GM19328 (cell line): ENCODE data around the gene PUS1.

ENCODE experiments used
- ATAC-seq: cut with Tn5 transposase; IDR thresholded peaks from one replicate; pipeline ENCODE4 v1.9.1; 2021; ENCODE audit warnings: mild to moderate bottlenecking, moderate library complexity; ENCODE audit not compliant: unreplicated experiment

PUS1 gene

DNA sequence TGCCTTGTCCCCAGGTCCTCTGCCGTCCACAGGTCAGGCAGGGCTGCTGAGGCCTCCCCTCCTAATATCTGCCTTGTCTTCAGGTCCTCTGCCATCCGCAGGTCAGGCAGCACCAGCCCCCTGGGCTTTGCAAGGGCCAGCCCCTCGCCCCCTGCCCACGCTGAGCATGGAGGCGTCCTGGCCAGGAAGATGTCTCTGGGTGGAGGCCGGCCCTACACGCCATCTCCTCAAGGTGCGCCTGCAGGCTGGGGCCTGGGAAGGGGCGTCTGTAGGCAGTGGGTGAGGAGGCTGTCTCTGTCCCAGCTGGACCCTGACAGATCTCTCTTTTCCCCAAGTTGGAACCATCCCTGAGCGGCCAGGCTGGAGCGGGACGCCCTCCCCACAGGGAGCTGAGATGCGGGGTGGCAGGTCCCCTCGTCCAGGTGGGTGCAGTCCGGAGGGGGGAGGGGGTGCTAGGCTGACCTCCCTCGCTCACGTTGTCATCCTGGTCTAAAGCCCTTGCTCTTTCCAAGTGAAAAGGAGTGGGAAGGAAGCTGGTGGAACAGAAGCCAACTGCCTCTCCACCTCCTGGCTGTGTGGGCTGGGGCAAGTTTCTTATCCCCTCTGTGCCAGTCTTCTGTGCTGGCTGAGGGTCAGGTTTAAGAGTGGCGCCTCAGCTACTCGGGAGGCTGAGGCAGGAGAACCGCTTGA lies 13.9 kb upstream of the PUS1 start:
- ATAC-seq = no peak

GRCh38 chr12:131915823-131916222 lies 13.3 kb upstream of the PUS1 start:
- ATAC-seq = no peak

DNA sequence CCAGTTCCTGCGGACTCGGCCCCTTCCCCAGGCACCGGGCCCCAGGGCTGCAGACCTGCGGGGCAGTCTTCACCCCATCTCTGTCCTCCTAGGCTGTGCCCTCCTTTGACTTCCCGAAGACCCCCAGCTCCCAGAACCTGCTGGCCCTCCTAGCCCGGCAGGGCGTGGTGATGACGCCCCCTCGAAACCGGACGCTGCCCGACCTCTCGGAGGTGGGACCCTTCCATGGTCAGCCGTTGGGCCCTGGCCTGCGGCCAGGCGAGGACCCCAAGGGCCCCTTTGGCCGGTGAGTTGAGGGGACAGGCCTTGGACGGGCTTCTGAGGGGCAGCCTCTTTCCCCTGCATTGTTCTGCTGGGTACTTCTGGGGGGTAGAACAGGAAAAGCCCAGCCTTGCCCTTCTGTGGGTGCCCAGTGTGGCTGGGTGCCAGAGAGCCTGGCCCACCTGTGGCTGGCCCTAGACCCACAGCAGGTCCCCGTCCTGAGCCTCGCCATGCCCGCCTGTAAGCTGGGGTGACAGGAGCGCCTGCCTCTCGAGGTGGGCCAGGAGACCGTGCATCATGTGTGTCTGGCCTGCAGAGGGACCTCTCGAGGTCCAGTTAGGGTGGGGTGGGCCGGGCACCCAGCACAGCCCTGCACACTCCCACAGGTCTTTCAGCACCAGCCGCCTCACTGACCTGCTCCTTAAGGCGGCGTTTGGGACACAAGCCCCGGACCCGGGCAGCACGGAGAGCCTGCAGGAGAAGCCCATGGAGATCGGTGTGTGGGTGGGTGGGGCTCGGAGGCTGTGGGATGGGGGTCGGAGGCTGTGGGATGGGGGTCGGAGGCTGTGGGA lies 12.6 kb upstream of the PUS1 start:
- ATAC-seq = no peak

- ATAC-seq = no peak
These were observed 11.9 kb upstream of the PUS1 start for GRCh38 chr12:131917139-131917710.

GRCh38 chr12:131917711-131918306 lies 11.3 kb upstream of the PUS1 start:
- ATAC-seq = no peak

- no peak for ATAC-seq
These were observed 10.6 kb upstream of the PUS1 start for GRCh38 chr12:131918311-131919050.

GRCh38 chr12:131919051-131919347 lies 10.1 kb upstream of the PUS1 start:
- ATAC-seq = no peak

DNA sequence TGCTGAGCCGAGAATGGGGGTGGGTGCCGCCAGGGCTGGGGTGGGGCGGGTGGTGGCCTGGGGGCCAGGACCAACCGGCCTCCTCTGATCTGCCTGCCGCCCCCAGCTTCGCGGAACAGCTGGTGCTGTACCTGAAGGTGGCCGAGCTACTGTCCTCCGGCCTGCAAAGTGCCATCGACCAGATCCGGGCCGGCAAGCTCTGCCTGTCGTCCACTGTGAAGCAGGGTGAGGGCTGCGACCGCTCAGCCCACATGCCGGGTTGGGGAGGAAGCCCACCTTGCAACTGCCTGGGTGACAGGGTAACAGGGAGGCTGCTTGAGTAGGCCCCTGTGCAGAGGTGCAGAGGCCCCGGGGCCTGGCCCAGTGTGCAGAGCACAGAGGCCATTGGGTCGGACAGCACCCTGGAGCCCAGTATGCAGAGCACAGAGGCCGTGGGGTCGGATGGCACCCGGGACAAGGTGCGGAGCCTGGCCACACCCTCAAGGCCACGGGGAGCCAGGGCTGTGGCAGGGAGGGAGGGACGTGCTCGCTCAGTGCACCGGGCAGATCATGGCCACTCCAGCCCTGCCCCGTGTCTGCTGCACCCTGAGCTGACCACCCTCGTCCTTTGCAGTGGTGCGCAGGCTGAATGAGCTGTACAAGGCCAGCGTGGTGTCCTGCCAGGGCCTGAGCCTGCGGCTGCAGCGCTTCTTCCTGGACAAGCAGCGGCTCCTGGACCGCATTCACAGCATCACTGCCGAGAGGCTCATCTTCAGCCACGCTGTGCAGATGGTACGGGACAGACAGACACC lies 9.5 kb upstream of the PUS1 start:
- ATAC-seq = no peak

GRCh38 chr12:131920157-131920508 lies 8.9 kb upstream of the PUS1 start:
- no peak for ATAC-seq

DNA sequence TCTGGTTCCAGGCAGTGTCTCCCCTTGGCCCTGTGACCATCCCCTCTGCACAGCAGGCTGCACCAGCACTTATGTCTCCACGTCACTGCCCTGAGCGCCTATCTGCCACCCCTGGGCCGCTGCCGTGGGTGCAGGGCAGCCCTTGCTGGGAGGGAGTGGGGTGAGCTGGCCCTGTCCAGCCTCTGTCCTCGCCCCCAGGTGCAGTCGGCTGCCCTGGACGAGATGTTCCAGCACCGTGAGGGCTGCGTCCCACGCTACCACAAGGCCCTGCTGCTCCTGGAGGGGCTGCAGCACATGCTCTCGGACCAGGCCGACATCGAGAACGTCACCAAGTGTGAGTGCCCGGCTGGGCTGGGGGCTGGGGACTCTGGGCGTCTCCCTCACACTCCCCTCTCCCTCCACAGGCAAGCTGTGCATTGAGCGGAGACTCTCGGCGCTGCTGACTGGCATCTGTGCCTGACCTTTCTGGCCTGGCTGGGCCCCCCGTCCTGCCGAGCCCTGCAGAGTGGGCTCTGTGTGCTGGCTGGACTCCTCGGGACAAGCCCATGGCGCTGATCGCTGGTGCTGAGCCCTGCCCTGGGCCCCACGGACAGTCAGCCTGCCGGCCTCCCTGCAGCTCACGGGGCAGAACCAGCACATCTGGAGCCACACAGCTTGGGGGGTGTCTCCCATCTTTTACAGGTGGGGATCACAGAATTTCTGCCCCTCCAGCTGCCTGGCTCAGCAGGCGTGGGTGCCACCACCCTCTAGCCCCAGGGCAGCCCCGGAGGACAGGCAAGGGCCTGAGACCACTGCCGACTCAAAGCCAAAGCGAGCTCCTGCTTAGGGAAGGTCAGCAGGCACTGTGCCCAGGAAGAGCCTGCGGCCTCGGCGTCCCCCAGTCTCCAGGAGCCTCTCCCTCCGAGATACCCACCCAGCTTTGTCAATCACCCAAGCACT lies 7.9 kb upstream of the PUS1 start:
- no peak for ATAC-seq

DNA sequence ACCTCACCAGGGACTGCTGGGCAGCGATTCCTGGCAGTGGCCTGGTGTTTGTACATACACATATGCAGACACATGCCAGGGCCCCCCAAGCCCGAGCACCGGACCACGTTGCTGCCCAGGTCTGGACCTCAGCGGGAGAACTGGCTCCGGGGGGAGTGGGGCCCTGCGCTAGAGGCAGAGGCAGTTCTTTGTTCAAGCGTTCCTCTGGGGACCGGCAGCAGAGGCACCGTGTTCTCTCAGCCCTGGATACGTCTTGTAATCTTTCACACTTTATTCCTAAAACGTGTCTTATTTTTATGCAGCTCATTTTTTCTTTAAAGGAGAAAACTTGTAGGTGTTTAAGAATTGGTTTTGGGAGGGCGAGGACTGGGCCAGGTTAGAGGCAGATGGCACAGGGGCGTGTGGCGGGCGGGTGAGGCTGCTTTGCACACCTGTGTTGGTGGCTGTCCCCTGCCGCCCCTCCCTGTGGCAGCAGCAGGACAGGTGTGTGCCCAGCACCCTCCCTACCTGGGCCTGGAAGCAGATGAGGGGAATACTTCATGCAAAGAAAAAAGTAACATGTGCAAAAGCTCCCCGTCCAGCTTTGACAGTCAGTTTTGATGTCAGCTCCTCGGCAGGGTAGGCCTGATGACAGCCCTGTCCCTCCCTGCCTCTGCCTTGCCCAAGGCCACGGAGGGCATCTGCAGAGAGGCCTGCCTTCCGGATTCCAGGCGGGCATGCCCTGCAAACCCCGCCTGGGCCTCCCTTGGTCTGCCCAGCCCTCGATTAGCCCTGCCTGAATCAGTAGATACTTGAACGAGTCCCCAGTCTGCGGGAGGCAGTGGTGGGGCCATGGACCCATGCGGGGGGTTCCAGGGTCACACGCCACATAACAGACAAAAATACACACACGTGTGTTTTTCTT lies 7.0 kb upstream of the PUS1 start:
- no peak for ATAC-seq

DNA sequence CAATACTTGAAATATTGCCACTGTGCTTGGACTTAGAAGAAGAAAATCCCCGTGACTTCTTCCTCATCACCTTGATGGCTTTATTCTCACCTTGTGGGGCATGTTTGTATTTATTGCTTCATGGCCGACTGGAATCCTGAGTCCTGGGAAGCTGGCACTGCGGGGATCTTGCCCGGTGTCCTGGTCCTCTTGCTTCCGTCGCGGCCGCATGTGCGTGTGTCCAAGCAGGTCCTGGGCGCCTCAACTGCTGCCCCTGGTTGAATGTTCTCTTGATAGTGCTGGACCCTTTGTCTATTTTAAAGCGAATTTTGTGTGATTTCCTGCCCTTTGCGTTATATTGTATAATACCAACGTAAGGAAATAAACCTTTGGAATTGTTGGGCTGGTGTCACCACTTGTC lies 6.3 kb upstream of the PUS1 start:
- ATAC-seq = no peak

GRCh38 chr12:131923260-131923659 lies 5.8 kb upstream of the PUS1 start:
- peak; percentile 70 for ATAC-seq

- no peak for ATAC-seq
These were observed 1.7 kb upstream of the PUS1 start for GRCh38 chr12:131927110-131928079.

DNA sequence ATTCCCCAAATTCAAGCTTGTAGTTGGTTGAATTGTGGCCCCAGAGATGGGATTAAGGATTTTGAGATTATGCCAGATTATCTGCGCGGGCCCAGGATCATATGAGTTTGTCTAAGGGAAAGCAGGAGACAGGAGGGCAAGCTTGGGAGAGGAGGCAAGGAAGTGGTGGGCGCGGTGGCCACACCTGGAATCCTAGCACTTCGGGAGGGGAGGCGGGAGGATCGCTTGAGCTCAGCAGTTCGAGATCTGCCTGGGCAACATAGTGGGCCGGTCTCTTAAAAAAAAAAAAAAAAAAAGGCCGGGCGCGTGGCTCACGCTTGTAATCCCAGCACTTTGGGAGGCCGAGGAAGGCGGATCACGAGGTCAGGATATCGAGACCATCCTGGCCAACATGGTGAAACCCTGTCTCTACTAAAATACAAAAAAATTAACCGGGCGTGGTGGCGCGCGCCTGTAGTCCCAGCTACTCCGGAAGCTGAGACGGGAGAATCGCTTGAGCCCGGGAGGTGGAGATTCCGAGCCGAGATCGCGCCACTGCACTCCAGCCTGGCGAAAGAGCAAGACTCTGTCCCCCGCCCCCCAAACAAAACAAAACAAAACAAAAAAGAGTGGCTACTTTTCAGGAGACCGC lies 881 bp upstream of the PUS1 start:
- peak; percentile 1 for ATAC-seq

- ATAC-seq = no peak
These were observed 743 bp downstream of the PUS1 start for GRCh38 chr12:131929581-131930456.
